ENCODE data around the gene SCIN.
"Not testable (repeated sequence)": the region's sequence is repeated elsewhere in the genome, so short reads cannot be mapped to it uniquely, and the experiment has no call there.

- TF ChIP-seq CTCF (IDR thresholded peaks at IDR 0.05); ZFX (IDR thresholded peaks at IDR 0.05; ENCODE audit: borderline replicate concordance): not testable (repeated sequence)
Observed at GRCh38 chr7:12526693-12527092, 43.8 kb upstream of the SCIN start.
